ENCODE data around the gene GPR62.
A peak's percentile ranks its signal among the peaks of the same experiment; 100 is the strongest.

The GPR62 gene

GRCh38 chr3:51955893-51956770 lies 951 bp downstream of the GPR62 start:
- DNase-seq (ENCODE audit: low read depth) = peak; percentile 56

- no peak for DNase-seq (ENCODE audit: low read depth)
Observed at GRCh38 chr3:51957520-51958205, 2.5 kb downstream of the GPR62 start.

- no peak for DNase-seq (ENCODE audit: low read depth)
Observed at GRCh38 chr3:51958603-51959521, 3.7 kb downstream of the GPR62 start.

GRCh38 chr3:51959651-51960050 lies 4.5 kb downstream of the GPR62 start:
- no peak for DNase-seq (ENCODE audit: low read depth)

- DNase-seq (ENCODE audit: low read depth) = no peak
Observed at GRCh38 chr3:51960386-51960785, 5.2 kb downstream of the GPR62 start.

GRCh38 chr3:51961011-51961410 lies 5.8 kb downstream of the GPR62 start:
- DNase-seq (ENCODE audit: low read depth) = no peak

GRCh38 chr3:51961602-51962569 lies 6.7 kb downstream of the GPR62 start:
- DNase-seq (ENCODE audit: low read depth) = no peak

- DNase-seq (ENCODE audit: low read depth) = peak; percentile 40
Observed at GRCh38 chr3:51962854-51963530, 7.8 kb downstream of the GPR62 start.

GRCh38 chr3:51963951-51964451 lies 8.8 kb downstream of the GPR62 start:
- DNase-seq (ENCODE audit: low read depth) = no peak

GRCh38 chr3:51964521-51964920 lies 9.3 kb downstream of the GPR62 start:
- DNase-seq (ENCODE audit: low read depth) = no peak

GRCh38 chr3:51966016-51966415 lies 10.8 kb downstream of the GPR62 start:
- no peak for DNase-seq (ENCODE audit: low read depth)

- DNase-seq (ENCODE audit: low read depth) = no peak
Observed at GRCh38 chr3:51966486-51966885, 11.3 kb downstream of the GPR62 start.

- DNase-seq (ENCODE audit: low read depth) = no peak
Observed at GRCh38 chr3:51966922-51967383, 11.8 kb downstream of the GPR62 start.

- peak; percentile 83 for DNase-seq (ENCODE audit: low read depth)
Observed at GRCh38 chr3:51967384-51968169, 12.4 kb downstream of the GPR62 start, which contains the start of gene PCBP4. Gene PCBP4, minus strand, starts transcription at chr3:51967454. Its CDS starts 6,214 bp downstream, at chr3:51961240.

GRCh38 chr3:51968170-51968775 lies 13.1 kb downstream of the GPR62 start:
- DNase-seq (ENCODE audit: low read depth) = peak; percentile 21

- DNase-seq (ENCODE audit: low read depth) = no peak
Observed at GRCh38 chr3:51968883-51969678, 13.9 kb downstream of the GPR62 start.

- DNase-seq (ENCODE audit: low read depth) = no peak
Observed at GRCh38 chr3:51969841-51970240, 14.7 kb downstream of the GPR62 start.
